Measurements from ENCODE around the gene POLG2.
"Not testable (repeated sequence)": the region's sequence is repeated elsewhere in the genome, so short reads cannot be mapped to it uniquely, and the experiment has no call there.

The POLG2 gene

DNA sequence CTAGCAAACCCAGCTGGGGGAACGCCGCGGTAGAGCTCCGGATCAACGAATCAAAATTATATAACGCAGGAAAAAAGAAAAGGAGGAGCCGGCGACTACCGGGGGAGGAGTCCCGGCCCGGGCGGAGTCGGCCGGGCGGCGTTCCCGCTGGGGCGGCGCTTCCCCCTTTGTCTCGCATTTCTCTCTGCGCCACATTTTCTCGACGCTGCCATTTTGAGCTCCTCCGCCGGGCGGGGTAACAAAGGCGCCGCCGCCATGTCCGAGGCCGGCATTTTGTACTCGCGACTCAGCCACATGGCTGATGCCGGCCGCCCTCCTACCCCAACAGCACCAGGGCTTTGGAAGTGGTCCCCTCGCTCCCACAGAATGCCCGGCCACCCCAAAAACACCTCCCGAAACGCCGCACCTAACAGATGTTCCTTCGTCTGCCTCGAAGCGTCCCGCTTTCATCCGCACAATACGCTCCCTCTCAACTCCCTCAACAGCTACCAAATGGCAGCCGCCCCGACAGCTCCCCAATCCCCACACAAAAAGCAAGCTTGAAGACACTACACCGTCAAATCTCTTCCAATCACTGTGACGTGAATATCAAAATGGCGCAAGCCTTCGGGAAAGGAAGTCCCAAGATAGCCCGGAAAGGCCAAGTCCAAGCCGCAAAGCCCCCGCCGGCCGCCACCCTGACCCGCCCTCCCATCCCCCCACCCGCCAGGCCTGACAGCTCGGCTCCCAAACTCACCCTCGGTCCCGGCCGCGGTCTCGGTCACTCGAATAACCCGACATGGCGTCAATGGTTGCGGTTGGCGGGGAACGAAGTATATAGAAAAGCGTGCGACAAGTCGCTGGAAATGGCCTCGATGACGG lies 8.7 kb upstream of the POLG2 start:
- DNase-seq, result peak; percentile 93

DNA sequence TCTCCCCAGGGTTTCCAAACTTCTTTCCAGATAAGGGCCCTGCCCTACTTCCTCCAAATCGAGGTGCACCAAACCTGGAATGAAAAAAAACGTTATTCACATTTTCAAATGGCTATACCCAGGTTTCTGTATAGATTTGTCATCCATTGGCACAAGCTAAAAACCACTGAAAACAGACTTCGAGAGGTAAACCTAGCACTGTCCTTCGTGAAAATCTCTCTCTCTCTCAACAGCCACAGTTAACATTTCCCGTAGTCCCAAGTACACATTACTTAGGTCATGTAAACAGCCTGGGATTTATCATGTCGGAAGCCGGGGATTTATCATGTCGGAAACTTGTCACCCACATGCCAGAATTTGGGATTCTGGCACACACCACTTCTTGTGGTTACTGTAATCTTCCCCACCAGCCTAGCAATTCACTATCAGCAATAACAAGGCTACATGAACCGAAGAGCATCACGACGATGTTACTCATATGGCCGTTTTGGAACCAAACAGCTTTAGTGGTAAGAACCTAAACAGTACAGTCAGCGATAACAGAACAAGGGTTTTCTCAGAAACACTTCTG lies 8.0 kb upstream of the POLG2 start:
- DNase-seq, result peak; percentile 36

DNA sequence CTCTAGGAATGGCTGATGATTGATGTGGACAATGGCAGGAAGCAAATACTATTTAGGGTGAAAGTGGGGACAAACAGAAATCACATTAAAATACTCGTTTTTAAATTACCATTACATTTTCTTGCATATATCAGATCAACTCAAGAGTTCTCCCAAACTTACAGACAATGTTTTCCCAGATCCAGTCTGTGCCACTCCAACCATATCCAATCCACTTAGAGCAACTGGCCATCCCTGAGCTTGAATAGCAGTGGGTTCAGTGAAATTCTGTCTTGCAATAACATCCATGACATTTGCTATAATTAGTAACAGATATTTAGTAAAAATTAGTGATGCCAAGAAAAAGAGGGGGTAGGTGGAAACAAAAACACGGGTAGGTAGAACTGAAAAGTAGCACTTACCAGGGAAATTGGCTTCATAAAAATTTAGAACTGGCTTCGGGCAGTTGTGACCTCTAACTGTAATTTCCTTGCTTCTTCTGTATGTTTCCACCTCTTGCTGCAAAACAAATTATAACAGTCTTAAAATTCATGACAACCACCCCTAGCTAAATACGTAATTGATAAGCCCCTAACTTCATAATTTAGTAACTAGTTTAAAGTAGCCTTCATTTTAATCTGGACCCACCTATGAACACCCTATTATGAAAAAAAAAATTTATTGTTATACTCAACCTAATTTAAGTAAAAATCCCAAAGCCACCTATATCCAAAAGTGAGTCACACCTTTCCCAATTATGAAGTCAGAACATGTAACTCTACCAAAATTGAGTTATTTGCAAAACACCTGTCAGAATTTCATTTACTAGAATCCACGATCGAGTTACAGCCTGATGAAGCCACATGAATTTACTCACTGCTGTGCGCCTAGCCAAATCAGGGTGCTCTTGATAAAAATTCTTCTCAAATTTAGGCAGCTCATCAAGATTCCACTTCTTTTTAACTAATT lies 7.2 kb upstream of the POLG2 start:
- DNase-seq, result no peak

DNA sequence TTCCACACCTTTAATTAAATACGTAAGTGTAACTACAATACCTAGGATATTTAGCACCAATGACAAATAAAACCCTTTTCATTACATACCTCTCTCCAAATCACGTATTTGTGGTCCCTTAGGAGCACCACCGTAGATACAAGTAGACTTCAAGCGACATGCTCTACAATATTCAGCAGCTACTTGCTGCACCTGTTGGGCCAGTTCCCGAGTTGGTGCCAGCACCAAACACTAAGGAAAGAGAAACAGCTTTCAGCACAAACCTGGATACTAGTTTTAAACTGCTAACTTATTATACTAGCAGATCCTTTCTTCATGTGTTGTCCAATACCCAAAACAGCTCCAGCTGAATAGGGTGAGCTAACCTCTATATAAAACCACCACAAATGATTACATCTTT lies 6.5 kb upstream of the POLG2 start:
- DNase-seq, result no peak

DNA sequence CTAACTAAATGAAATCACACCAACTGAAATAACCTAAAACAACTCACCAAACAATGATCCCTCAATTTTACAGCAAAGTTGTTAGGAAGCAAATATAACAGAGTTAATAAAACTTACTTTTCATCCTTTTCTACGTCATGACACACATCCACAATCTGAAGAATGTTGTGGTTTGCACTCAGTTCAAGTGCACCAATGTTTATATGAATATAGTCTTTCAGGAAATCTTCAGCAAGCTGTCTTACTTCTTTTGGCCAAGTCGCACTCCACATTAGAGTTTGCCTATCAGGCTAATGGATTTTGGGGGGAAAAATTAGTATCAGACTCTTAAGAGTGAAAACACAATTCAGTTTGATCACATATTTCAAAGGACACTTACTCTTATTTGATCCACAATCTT lies 6.0 kb upstream of the POLG2 start:
- no peak for DNase-seq

DNA sequence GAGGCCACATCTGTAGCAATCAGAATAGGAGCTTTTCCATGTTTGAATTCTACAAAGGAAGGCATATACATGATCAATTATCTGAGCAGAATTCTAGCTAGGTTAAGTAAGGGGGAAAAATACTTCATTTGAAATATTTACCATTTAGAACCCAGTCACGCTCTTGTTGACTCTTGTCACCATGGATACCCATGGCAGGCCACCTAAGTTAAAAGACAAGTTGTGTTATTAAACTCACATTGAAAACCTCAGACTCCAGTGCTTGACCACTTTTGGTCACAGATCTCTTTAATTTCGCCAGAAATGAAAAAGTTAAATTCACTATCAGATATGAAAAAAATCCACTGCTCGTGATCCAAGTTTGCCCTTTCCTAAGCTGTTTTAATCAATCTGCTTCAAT lies 5.2 kb upstream of the POLG2 start:
- no peak for DNase-seq

DNA sequence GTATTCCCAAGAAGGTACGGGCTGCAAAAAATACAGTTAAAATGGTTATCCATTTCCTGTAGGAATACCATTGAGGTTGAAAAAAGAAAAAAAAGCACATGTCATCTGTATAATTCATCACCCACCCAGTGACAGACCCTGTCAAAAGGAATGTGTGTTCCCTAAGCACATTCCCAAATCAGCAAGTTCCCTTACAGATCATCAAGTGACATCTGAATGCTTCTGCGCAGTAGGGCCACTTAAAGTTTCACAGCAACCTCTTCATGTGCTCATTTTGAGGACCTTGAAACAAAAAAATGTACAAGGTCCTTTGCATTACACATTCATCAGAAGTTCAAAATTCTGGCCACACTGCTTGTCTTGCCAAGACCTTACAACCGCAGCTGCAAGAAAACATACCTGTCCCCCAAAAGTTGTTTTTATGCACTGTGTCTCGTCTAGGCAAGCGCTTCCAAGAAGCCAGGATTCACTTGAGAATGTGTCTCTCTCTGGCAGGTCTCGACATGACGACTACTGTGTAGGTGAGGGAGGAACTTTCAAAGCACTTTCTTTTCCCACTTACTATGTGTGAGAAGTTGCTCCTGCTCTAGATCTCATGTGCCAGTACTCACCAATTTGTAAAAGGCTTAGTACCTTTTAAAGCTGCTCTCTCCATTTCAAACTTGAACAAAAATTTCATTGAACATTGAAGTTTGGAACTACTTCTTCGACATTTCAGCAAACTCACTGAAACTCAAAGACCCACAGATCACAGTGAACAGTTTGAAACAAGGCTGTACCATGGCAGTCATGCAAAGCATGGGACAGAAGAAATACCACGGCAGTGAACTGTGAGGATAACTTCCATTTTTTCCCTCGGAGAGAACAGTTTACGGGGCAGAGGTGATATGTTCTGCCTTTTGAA lies 4.3 kb upstream of the POLG2 start:
- no peak for DNase-seq

DNA sequence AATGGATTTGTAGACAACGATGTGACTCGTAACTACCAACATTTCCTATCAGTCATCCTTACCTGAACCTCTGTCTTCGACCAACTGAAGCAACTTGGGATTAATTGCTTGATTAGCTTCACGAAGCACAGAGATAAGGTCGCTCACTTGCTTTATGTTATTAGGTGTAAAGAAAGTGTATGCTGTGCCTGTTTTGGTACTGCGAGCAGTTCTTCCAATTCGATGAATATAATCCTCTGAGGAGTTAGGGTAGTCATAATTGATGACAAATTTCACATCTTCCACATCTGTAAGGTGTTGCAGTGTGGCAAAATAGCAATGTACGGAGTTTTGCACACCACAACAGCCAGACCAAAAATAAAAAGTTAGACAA lies 3.6 kb upstream of the POLG2 start:
- no peak for DNase-seq

DNA sequence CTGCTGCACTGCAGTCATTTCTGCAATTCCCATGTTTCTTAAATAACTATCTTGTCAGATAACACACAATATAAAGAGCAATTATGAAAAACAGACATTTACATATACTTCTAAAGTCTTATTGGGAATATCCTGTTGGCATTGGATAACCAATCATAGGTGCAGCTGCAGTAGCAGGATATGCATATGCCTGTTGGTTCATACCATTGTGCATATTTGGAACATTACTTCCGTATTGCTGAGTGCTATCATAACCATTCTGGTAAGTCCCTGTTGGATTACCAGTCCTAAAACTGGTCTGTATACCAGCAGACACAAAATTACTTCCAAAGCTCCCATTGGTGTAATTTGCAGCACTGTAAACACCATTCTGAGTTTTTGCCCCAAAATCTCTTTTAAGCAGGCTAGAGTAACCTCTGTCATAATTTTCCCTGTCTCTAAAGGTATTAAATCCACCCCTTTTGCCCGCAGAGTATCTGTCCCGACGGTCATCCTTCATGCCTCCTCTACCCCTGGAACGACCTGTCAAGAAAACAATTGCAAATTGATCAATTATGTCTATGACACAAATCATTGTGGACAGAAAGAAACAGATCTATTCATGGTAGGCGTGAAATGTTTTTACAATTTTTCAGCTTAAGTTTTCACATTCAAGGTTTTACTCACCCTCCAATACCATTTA lies 3.1 kb upstream of the POLG2 start:
- peak; percentile 24 for DNase-seq

DNA sequence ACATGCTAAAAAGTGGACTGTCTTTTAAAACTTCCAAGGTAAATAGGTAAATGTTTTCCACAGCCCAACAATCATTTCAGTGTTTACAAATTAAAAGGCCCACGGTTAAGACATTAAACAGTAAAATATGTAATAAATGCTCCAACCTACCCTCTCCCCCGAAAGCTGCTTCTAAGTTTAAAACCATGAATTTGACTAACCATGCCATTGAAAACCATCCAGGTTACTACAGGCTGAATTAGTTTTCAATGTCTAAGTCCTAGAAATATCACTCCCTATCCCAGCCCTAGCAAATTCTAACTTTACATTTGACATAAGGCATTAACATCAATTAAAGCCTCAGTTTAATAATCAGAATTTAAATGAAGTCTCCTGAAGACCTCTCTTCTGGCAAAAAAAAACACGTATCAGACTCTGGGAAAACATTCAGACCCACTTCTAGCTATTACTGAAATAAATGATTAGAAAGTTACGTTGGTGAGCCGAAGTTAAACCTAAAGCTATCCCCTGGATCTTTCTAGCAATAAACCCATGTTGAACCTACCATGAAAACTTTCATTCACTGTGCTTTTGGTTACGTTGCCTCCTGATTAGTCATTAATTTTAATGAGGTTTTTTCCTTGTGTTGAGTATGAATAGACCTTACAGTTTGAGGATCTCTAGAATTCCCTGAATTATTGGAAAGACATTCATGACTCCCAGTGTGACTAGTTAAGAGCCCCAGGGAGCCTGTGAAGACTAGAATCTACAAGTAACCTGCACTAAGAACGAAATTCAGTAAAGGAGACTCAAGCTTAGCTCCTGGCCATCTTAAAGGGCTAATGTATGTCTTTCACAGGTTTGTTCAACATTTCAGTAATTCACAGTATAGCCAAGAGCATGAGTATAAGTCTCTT lies 1.7 kb upstream of the POLG2 start:
- DNase-seq, result no peak

DNA sequence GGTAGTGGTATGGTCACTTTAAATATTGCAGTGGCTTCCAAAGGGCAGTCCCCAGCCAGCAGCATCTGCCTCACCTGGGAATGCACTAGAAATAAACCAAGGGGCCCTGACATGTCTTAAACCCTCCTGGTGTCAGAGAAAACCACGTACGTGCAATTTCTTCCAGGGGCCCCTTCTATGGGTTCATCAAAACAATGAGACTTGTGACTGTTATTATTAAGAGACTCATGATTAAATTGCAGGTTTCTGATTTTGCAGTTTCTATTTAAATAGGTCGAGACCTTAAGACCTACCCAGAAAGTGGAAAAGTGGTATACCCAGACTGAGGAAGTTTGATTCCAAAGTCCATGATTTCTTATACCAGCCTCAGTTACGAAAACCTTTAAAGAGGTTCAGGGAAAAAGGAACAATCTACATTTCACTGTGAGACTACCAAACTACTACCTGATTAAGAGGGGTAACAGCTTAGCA lies 746 bp upstream of the POLG2 start:
- DNase-seq, result no peak

DNA sequence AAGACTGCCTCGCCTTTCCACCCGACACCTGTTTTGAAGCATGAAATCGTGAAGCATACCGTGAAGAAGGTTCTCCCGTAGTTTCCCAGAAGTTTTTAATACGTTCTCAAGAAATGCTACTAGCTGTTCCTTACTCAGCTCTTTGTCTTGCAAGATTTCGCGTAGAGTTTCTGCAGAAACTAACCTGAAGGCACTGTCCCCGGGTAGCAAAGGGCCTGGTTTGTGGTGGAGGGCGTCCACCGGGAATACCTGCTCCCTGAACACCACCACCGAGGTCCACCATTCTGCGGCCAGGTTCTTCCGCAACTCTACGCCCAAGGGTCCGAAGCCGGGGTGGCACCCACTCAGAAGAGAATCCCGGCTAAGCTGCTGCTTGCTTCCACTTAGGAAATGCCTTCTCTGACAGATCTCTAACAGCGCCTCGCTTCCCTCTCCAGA lies 487 bp downstream of the POLG2 start:
- DNase-seq, result no peak

DNA sequence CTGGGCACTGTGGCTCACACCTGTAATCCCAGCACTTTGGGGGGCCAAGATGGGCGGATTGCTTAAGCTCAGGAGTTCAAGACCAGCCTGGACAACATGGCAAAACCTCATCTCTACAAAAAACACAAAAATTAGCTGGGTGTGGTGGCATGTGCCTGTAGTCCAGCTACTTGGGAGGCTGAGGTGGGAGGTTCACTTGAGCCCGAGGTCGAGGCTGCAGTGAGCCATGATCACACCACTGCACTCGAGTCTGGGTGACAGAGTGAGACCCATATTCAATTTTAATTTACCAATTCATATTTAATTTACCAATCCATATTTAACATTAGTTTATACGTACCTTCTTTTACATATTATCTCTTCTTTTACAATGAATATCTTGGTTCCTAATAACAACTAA lies 1.6 kb downstream of the POLG2 start:
- not testable (repeated sequence) for DNase-seq

DNA sequence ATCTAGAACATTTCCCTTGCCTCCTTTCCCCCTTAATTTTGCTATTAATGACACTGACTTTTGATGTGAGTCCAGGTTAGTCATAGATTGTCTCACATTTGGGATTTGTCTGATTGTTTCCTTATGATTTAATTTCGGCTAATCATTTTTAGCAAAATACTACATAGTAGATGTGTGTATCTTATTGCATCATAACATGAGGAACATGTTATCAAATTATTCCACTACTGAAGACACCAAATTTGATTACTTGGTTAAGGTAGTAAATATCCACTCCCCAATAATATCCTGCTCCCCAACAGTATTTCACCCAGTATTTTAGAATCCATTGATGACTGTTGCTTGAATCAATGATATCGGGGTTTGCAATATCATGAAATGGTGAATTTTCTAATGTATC lies 2.7 kb downstream of the POLG2 start:
- no peak for DNase-seq

DNA sequence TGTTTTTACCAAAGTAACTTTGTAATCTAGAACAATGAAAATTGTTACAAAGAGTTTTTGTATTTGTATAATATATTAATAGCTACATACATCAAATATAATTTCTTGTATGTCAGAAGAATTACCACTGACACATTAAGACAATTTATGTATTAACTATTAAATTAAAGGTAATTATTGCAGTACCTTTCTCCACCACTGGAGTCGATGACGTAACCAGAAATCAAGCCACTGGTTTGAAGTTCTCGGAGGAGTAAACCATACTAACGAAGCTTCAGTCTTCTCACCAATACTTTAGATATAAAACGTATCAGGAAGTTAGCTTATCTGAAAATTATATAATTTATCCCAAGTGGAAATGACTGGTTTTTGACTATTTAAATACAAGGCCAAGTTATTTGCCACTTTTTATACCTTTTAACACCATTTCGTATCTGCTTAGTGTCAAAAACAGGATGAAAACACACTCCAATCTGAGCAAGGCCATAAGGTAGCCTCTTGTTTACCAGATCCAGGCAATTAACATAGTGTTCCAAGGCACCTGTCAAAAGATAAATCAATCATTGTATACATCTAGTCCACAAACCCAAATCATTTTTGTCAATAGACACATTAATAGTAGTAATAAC lies 4.3 kb downstream of the POLG2 start:
- DNase-seq, result no peak

DNA sequence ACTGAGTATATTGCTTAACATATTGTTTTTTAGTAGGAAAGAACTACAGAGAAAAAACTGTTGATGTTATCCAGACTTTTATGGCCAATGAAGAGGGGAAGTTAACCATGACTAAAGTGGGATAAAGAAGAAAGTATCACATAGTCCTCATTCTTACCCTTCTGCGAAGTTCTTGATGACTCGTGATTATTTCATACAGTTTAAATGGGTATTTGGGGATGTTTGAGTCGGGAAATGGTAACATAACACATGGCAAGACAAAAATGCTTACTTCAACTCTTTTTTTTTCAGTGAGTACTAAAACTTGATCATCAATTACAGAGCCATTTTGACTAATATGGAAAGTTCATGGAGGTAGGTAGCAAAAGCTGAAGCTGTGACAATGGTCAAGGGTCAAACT lies 4.9 kb downstream of the POLG2 start:
- DNase-seq, result peak; percentile 76

DNA sequence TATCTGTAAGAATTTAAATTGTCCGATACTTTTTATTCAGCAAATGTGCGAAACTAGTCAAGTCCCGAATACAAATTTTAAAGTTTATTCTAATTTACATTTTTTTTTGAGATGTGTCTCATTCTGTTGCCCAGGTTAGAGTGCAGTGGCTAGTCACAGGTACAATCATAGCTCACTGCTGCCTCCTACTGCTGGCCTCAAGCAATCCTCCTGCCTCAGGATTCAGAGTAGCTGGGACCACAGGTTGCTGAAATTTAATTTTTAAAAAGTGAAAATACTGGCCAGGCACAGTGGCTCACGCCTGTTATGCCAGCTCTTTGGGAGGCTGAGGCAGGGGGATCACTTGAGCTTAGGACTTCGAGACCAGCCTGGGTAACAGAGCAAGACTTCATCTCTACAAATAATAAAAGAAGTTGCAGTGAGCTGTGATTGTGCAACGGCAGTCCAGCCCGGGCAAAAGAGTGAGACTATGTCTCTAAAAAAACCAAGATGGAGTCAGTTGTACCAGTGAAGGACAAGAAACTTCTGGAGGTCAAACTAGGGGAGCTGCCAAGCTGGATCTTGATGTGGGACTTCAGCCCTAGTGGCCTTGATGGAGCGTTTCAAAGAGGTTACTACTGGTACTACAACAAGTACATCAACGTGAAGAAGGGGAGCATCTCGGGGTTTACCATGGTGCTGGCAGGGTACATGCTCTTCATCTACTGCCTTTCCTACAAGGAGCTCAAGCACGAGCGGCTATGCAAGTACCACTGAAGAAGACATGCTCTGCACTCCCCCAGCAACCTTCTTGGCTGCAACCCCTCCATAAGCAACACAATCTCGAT lies 5.6 kb downstream of the POLG2 start:
- DNase-seq, result no peak

DNA sequence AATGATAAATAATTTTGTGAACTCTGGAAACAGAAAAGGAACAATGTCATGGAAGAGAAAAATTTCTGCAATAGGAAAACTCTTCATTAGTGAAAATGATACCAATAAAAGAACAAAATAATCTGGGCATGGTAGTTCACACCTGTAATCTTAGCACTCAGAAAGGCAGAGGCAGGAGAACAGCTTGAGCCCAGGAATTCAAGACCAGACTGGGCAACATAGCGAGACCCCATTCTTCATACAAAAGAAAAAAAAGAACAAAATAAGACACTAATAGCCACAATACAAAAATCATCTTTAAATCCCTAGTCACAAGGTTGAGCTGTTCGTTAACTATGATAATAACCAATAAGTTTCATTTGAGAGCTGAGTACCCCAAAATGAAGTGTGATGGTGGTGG lies 8.6 kb downstream of the POLG2 start:
- DNase-seq, result no peak

DNA sequence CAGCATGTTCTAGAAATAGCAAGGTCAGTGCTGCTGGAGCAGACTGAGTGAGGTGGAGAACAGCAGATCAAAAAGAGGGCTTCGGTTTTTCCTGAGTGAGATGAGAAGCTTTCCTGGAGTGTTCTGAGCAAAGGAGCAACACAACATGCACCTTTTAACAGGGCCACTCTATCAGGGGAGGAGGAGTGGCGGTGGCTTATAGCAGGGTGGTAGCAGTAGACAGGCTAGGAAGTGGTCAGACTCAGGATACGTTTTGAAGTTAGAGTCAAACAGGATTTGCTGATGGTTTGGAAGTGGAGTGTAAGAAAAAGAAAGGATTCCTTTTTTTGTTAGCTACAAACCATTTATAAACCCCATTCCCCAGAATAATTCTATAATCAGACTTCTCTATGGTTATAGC lies 12.5 kb downstream of the POLG2 start:
- DNase-seq, result no peak

All from fibroblast of skin of scalp (primary cell).